ENCODE results near the gene ABTB2. TPM values are rescaled to one million over a fixed set of nuclear protein-coding genes. Genes with fewer than 3 reads are reported as not detected.

Gene ABTB2
- total and polyA plus RNA-seq, 10 of the 15 experiments (the other 5 are each of a cell fraction or from before 2014, with no cell fraction given), result 0.13 to 2.1 (median 0.72) TPM

DNA sequence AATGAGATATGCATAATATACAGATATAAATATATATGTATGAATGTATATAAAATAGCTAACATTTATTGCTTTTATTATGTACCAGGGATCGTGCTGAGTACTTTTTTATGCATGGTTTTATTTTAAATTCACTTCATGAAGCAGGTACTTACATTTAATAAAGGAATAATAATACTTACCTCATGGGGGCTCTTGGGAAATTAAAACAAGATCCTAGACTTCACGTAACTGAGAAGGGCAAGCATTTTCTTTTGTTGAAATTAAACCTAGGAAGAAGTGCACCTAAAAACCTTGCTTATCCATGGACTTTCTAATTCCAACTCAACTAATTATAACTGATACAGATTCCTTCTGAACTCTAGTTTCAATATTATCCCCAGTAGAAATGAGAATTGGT, 40.0 kb upstream of the ABTB2 start (continued):
- TF ChIP-seq EZH2 (IDR thresholded peaks at IDR 0.05; ENCODE audit: borderline replicate concordance, control insufficient read depth, low read depth, low read length), result no peak
- TF ChIP-seq CBFB (IDR thresholded peaks at IDR 0.05; ENCODE audit: low read depth), result no peak

DNA sequence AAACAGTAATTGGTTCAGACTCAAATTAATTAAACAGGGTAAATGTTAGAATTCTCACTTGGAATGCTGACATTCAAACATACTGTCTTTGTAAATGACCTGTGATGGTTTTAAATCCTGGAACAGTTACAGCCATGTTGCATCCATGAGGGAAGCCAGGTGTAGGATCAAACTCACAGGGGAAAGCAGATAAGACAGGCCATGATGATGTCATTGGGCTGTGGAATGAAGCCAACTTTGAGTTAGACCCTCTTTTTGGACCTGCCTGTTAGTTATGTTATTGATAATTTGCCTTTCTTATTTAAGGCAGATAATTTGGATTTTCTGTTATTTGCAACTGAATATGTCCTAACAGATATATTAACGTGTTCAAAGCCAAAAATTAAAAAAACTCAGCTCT, 39.3 kb upstream of the ABTB2 start:
- no peak for ATAC-seq
- Histone ChIP-seq H3K79me2 (ENCODE audit: control insufficient read depth, insufficient read depth, low read length) (no peaks in the 10 kb centered on the region), H3K36me3 (ENCODE audit: control insufficient read depth in 2 of 2, insufficient read depth in 2 of 2, low read length in 1 of 2) (no peaks in the 10 kb centered on the region), H4K20me1 (ENCODE audit: control insufficient read depth, insufficient read depth) (no peaks in the 10 kb centered on the region), H3K9me3 (replicated peaks; ENCODE audit: control insufficient read depth, insufficient read depth, low read length) (no peaks in the 10 kb centered on the region; the same call in 1 of the 3 replicates), H3K27me3 (replicated peaks in 1 of 2; ENCODE audit: control insufficient read depth in 2 of 2, insufficient read depth in 2 of 2, low read length in 1 of 2) (no peaks in the 10 kb centered on the region), H3K4me3 (no peak overlapping the region), H3K9ac (ENCODE audit: control insufficient read depth, insufficient read depth, low read length) (no peak overlapping the region), H3K27ac (ENCODE audit: control insufficient read depth, insufficient read depth) (no peak overlapping the region), H2AFZ (ENCODE audit: control insufficient read depth, low read depth, low read length) (no peak overlapping the region), H3K4me2 (ENCODE audit: control insufficient read depth, insufficient read depth) (no peak overlapping the region), H3K4me1 (ENCODE audit: control insufficient read depth, insufficient read depth, low read length) (no peaks in the 10 kb centered on the region)
- BruUV-seq (replicated peaks), result no TSS peak
- 0% methylated on average over 1 of the region's 1 CpG for WGBS (ENCODE audit: insufficient coverage, insufficient replicate concordance, low lambda C conversion rate, missing lambda C conversion rate)
- in situ Hi-C loops (cut with MboI) (no loop called here), intact Hi-C loops (cut with micrococcal nuclease; ENCODE audit: unreplicated experiment) (no loop called here)
- no peak for DNase-seq (ENCODE audit: low read depth, low spot score)
- ChIA-PET SMC1A (ENCODE audit: uncharacterized antibody, unreplicated experiment) (interaction anchor here (0.6 kb wide), 1 partner anchor 316 kb away, joined by 5 read pairs; no protein-coding TSS in a partner anchor), RAD21 (ENCODE audit: unreplicated experiment) (interaction anchor here (0.6 kb wide), 1 partner anchor 32 kb away, joined by 3 read pairs; no protein-coding TSS in a partner anchor), CTCF (no interaction called here), POLR2A (no interaction called here)
- no peak for FAIRE-seq
- TF ChIP-seq, protein P1, sequence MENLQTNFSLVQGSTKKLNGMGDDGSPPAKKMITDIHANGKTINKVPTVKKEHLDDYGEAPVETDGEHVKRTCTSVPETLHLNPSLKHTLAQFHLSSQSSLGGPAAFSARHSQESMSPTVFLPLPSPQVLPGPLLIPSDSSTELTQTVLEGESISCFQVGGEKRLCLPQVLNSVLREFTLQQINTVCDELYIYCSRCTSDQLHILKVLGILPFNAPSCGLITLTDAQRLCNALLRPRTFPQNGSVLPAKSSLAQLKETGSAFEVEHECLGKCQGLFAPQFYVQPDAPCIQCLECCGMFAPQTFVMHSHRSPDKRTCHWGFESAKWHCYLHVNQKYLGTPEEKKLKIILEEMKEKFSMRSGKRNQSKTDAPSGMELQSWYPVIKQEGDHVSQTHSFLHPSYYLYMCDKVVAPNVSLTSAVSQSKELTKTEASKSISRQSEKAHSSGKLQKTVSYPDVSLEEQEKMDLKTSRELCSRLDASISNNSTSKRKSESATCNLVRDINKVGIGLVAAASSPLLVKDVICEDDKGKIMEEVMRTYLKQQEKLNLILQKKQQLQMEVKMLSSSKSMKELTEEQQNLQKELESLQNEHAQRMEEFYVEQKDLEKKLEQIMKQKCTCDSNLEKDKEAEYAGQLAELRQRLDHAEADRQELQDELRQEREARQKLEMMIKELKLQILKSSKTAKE (IDR thresholded peaks at IDR 0.05; ENCODE audit: low read depth, poor library complexity, severe bottlenecking), result no peak
- no peak for TF ChIP-seq IRF4 (IDR thresholded peaks at IDR 0.05; ENCODE audit: low read depth, low read length)
- TF ChIP-seq TARDBP (IDR thresholded peaks at IDR 0.05; ENCODE audit: borderline replicate concordance), result no peak
- TF ChIP-seq MEF2B (IDR thresholded peaks at IDR 0.05; ENCODE audit: partially characterized antibody, poor library complexity, severe bottlenecking), result no peak
- TF ChIP-seq, protein P2, sequence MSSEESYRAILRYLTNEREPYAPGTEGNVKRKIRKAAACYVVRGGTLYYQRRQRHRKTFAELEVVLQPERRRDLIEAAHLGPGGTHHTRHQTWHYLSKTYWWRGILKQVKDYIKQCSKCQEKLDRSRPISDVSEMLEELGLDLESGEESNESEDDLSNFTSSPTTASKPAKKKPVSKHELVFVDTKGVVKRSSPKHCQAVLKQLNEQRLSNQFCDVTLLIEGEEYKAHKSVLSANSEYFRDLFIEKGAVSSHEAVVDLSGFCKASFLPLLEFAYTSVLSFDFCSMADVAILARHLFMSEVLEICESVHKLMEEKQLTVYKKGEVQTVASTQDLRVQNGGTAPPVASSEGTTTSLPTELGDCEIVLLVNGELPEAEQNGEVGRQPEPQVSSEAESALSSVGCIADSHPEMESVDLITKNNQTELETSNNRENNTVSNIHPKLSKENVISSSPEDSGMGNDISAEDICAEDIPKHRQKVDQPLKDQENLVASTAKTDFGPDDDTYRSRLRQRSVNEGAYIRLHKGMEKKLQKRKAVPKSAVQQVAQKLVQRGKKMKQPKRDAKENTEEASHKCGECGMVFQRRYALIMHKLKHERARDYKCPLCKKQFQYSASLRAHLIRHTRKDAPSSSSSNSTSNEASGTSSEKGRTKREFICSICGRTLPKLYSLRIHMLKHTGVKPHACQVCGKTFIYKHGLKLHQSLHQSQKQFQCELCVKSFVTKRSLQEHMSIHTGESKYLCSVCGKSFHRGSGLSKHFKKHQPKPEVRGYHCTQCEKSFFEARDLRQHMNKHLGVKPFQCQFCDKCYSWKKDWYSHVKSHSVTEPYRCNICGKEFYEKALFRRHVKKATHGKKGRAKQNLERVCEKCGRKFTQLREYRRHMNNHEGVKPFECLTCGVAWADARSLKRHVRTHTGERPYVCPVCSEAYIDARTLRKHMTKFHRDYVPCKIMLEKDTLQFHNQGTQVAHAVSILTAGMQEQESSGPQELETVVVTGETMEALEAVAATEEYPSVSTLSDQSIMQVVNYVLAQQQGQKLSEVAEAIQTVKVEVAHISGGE (CRISPR knock-in tag; IDR thresholded peaks at IDR 0.05), result no peak
- TF ChIP-seq, protein P3, sequence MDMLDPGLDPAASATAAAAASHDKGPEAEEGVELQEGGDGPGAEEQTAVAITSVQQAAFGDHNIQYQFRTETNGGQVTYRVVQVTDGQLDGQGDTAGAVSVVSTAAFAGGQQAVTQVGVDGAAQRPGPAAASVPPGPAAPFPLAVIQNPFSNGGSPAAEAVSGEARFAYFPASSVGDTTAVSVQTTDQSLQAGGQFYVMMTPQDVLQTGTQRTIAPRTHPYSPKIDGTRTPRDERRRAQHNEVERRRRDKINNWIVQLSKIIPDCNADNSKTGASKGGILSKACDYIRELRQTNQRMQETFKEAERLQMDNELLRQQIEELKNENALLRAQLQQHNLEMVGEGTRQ (IDR thresholded peaks at IDR 0.05; ENCODE audit: borderline replicate concordance, low read depth, low read length), result no peak
- no peak for TF ChIP-seq FOS (IDR thresholded peaks at IDR 0.05; ENCODE audit: borderline replicate concordance, extremely low read depth, insufficient read length)
- no peak for TF ChIP-seq RB1 (IDR thresholded peaks at IDR 0.05; ENCODE audit: borderline replicate concordance)
- no peak for TF ChIP-seq CHD1 (IDR thresholded peaks at IDR 0.05; ENCODE audit: low read depth, low read length)
- TF ChIP-seq ASH2L (IDR thresholded peaks at IDR 0.05; ENCODE audit: borderline replicate concordance, low read depth), result no peak
- no peak for TF ChIP-seq GATAD2B (conservative IDR thresholded peaks at IDR 0.05; ENCODE audit: low read depth)
